Measurements from ENCODE around the gene KHK. TPM values are rescaled to one million over a fixed set of nuclear protein-coding genes. Genes with fewer than 3 reads are reported as not detected.

The KHK gene
- total RNA-seq, 1 experiment from 2014 or later: 0.48 TPM

GRCh38 chr2:27081984-27082772, 4.4 kb upstream of the KHK start:
- DNase-seq (ENCODE audit: low spot score): no peak

- no peak for DNase-seq (ENCODE audit: low spot score)
Measured at GRCh38 chr2:27082773-27083409, 3.7 kb upstream of the KHK start.

GRCh38 chr2:27083410-27084296, 2.9 kb upstream of the KHK start:
- no peak for DNase-seq (ENCODE audit: low spot score)

DNA sequence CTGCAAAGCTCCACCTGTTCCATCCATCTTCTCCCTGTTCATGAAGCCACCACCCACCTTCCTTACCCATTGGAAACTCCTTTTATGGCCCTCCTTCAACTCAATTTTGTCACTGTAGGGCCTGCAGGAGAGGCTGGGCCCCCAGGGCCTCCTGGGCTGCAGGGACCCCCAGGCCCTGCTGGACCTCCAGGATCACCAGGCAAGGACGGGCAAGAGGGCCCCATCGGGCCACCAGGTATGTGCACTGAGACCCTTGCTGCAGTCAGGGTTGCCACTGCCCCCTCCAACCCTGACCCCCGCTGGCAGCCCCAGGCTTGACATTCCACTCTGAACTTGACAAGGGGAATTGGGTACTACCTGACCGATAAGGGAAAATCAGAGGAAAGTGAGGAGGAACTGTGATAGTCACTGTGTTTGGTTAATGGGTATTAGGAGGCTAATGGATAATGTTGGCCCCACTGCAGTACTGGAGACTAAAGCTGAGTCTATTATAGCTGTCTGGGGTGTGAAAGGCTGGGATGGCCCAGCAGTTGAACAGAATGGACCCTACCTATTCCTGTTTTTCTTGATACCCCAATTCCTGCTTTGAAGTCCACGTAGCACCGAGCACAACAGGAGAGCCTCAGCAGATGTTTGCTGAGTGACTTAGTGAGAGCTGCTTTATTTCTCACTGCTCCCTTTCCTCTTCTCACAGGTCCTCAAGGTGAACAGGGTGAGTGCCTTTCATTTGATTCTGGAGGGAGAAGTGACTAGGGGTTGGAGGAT, 2.1 kb upstream of the KHK start:
- DNase-seq (ENCODE audit: low spot score): no peak

GRCh38 chr2:27085062-27085672, 1.4 kb upstream of the KHK start:
- no peak for DNase-seq (ENCODE audit: low spot score)

GRCh38 chr2:27085673-27086089, 891 bp upstream of the KHK start:
- DNase-seq (ENCODE audit: low spot score): peak; percentile 39

DNA sequence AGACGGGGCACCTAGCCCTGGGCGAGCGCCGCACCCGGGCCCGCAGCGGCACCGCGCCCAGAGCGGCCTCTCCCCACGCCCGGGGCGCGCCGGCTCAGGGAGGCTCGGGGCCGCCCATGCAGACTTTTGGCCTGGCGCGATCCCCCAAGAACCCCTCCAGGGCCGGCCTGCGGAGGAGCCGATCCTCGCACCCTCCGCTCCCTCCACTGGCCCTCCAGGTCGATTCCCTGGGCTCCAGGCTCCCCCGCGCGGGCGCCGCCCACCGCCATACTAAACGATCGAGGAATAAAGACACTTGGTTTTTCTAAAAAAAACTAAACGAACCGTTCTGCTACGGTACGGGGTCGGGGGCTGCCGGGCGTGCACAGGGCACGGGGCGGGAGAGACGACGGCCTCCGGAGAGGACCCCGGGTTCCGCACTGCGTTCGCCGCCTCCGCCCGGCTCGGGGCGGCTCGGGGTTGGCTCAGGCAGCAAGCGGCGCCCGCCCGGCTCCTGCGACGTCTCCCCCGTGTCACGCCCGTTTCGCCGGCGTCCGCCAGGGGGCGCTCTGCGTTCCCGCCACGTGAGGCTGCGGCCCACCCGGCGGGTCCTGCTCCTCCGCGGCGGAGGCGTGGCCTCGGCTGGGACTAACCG, 365 bp upstream of the KHK start:
- DNase-seq (ENCODE audit: low spot score): peak; percentile 67

GRCh38 chr2:27087823-27088410, 1.3 kb downstream of the KHK start:
- no peak for DNase-seq (ENCODE audit: low spot score)

DNA sequence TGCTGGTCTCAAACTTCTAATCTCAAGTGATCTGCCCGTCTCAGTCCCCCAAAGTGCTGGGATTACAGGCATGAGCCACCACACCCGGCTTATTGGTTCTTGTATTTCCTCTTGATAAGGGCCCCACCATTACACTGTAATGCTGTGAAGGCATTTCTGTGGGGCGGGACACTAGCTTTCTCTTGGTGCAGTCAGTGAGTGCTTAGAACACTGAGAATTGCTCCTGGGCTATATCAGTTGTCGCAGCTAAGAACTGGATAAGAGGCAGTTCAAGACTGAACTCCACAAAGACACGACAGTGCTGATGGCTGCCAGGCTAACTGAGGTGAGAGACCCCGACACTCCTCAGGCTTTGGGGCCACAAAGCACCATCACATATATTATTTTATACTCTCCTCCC, 2.1 kb downstream of the KHK start:
- no peak for DNase-seq (ENCODE audit: low spot score)

GRCh38 chr2:27089111-27089954, 2.8 kb downstream of the KHK start:
- DNase-seq (ENCODE audit: low spot score): no peak

GRCh38 chr2:27091746-27092695, 5.4 kb downstream of the KHK start:
- no peak for DNase-seq (ENCODE audit: low spot score)

DNA sequence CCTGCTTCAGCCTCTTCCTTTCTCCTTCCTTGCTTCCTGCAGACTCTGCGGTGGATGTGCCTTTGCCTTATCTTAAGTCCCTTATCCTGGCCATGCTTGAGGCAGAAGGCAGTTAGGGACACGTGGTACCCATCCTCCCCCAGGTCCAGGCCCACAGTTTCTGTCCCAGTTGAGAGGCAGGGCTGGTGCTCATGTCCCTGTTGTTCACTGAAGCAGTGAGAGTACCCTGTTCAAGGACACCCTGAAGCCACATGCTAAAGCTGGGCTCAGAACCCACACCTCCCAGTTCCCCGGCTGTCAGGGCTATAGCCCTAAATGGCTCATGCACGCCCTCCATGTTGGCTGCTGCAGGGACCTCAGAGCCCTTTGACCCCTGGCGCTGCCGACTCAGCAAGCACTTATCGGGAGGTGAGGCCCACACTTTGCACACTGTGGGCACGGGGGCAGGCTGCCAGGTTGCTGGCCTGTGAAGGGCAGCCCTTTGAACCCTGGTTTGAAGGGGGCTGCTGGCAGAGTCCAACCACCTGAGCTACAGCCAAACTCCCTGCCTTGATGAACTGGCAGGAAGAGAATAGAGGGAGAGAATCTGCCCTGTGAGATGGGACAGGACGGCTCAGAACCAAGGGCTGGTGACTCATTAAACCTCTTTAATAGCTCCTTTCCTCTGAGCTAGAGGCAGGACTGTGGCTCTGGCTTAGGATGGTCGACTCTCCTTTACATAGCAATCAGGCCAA, 6.3 kb downstream of the KHK start:
- DNase-seq (ENCODE audit: low spot score): no peak

DNA sequence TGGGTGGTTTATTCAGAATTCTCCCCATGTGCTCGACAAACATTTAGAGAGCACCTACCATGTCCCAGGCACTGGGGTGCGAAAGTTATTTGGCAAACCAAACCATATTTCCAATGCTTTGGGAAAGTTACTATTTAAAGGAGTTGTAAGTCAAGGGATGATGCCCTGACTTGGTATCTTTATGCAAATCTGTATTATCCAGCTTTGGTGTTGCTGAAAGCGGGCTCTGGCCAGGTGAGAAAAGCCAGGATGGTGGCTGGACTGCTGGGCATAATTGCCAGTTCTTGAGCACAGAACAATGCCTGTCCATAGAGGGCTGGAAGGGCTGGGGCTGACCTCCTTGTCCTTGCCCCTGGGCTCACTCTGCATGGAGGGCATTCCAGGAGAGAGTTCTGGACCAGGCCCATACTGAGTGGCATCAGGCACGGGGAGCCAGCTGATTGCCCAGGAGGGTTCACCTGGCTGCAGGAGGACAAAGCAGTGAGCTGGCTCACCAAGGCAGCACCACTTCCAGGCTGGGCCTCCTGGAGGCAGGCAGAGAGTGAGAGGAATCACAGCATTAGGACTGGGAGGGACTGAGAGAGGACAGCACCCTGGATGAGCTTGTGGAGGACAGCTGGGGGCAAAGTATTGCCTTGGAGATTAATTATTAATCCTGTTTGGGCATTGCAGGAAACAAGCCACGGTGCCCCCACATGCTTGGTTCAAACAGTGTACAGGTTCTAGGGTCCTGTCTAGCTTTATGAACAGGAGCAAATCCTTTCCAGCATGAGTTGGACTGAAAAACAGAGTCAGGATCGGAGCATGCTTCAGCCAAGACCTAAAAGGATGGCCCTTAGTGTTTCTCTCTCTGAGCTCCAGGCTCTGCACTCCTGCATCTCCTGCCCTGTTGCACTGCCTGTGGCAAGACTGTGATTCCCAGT, 7.1 kb downstream of the KHK start:
- no peak for DNase-seq (ENCODE audit: low spot score)

- no peak for DNase-seq (ENCODE audit: low spot score)
Measured at GRCh38 chr2:27094353-27094984, 7.9 kb downstream of the KHK start.

DNA sequence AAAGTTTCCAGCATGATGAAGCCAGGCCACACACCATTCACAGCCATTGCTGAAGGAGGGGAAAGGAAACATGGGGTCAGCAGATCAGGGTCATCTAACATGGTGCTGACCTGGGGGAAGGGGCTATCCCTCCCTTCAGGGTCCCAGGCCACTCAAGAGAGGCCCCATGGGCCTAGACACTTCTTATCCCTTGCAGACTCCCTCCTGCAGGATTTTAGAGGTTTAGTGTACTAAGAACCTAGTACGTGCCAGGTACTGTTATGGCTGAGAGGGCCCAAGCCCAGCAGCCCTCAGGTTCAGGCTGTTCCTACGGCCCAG, 8.8 kb downstream of the KHK start:
- no peak for DNase-seq (ENCODE audit: low spot score)
